Measurements from ENCODE around the gene OLFM1.

Gene OLFM1

GRCh38 chr9:135087489-135087792, at the start of gene OLFM1:
OLFM1 (plus strand) TSS chr9:135087668; CDS start chr9:135087990, 322 bp downstream.
- TF ChIP-seq, protein P1, sequence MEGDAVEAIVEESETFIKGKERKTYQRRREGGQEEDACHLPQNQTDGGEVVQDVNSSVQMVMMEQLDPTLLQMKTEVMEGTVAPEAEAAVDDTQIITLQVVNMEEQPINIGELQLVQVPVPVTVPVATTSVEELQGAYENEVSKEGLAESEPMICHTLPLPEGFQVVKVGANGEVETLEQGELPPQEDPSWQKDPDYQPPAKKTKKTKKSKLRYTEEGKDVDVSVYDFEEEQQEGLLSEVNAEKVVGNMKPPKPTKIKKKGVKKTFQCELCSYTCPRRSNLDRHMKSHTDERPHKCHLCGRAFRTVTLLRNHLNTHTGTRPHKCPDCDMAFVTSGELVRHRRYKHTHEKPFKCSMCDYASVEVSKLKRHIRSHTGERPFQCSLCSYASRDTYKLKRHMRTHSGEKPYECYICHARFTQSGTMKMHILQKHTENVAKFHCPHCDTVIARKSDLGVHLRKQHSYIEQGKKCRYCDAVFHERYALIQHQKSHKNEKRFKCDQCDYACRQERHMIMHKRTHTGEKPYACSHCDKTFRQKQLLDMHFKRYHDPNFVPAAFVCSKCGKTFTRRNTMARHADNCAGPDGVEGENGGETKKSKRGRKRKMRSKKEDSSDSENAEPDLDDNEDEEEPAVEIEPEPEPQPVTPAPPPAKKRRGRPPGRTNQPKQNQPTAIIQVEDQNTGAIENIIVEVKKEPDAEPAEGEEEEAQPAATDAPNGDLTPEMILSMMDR (conservative IDR thresholded peaks at IDR 0.05): peak; percentile 94
- H3K27ac ChIP-seq: peak within 1 kb of the TSS; percentile 90

- no peak overlapping the region for H3K27ac ChIP-seq
- TF ChIP-seq, protein P1 (conservative IDR thresholded peaks at IDR 0.05): no peak
Observed at GRCh38 chr9:135038331-135038730, 49.1 kb upstream of the OLFM1 start.

GRCh38 chr9:135038826-135039225, 48.6 kb upstream of the OLFM1 start:
- TF ChIP-seq, protein P1 (conservative IDR thresholded peaks at IDR 0.05): no peak
- H3K27ac ChIP-seq: no peak overlapping the region

GRCh38 chr9:135039266-135039870, 48.1 kb upstream of the OLFM1 start:
- TF ChIP-seq, protein P1 (conservative IDR thresholded peaks at IDR 0.05): no peak
- no peak overlapping the region for H3K27ac ChIP-seq

DNA sequence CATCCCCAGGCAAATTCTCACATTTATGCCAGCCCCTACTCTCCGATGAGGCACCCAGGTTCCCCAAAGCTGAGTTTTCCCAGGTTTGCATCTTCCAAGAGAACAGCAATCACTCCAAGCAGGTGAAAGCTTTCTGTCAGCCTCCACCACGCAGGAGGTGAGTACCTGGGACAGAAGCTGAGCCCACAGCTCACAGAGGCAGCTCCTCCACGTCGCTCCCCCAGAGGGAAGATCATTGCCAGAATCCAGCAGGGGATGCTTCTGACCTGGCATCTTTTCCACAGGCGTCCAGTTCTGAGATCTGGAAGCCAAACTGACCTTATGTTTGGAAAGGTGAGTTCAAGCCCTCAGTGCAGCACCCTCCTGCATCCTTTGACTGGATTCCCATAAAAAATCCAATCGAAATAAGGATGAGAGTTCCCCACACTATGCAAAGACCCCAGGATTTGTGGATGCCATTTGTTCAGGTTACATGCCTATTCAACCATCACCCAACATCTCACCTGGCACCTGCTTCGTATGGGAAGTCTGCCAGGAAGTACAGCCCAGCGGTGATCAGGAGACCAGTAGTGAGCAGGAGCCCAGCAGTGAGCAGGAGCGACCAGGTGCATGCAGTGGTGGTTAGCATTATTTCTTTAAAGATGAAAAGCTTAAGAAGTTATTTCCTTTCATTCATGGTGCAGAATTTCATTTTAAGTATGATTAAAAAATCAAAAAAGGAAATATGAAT, 47.4 kb upstream of the OLFM1 start:
- TF ChIP-seq, protein P1 (conservative IDR thresholded peaks at IDR 0.05): no peak
- H3K27ac ChIP-seq: no peak overlapping the region

DNA sequence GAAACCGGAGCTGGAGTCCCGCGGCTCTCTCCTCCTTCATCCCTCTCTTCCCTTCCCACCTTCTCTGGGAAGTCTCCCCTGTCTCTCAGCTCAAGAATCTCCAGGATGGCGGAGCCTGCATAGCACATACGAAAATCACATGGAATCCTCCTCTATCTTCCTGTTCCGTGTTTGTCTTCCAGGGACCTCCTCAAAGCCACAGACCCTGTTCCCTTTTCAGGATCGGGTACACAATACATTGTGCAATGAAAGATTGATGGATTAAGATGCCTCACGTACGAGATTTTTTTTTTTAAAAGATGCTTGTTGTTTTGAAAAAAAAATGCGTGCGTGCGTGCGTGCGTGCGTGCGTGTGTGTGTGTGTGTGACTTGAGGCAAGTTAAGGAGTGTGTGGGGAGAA, 46.6 kb upstream of the OLFM1 start:
- H3K27ac ChIP-seq: no peak overlapping the region
- TF ChIP-seq, protein P1 (conservative IDR thresholded peaks at IDR 0.05): no peak

DNA sequence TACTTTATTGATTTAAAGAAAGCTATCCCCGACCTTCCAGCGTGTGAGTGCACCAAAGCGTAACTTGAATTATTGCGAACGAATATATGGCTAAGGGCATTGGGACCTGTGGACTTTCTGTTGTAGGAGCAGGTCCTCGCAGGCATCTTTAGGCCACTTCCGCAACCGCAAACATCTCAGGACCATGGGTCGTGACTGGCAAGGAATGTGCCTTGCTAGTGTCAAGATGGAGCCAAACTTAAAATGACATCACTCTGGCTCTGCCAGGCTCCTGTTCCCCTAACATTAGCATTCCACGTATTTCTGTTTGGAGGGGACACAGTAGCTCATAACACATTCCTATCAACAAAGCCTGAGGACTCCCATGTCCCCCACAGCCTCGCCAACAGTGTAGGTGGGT, 44.1 kb upstream of the OLFM1 start:
- no peak overlapping the region for H3K27ac ChIP-seq
- TF ChIP-seq, protein P1 (conservative IDR thresholded peaks at IDR 0.05): no peak

Data from VCaP (cell line).